A673 (cell line): Measurements from ENCODE around the gene NDST4.

Experiments
- EZH2 ChIP-seq: fragments of 200-600 bp; sonication (generic); IDR thresholded peaks from 2 replicates; pipeline ENCODE4 v1.6.1; 2017; ENCODE audit warnings: borderline replicate concordance, low read depth, mild to moderate bottlenecking, mixed read lengths, antibody characterized with exemption, low read length; ENCODE audit not compliant: poor library complexity, severe bottlenecking
- TF ChIP-seq, protein P1 (sequence below): fragments of 300-800, 200-600 bp; sonication (generic); conservative IDR thresholded peaks from 2 replicates; pipeline ENCODE4 v1.5.1; 2017; ENCODE audit warnings: low read depth, mild to moderate bottlenecking, antibody characterized with exemption, low read length, moderate library complexity, mixed read lengths

DNA sequence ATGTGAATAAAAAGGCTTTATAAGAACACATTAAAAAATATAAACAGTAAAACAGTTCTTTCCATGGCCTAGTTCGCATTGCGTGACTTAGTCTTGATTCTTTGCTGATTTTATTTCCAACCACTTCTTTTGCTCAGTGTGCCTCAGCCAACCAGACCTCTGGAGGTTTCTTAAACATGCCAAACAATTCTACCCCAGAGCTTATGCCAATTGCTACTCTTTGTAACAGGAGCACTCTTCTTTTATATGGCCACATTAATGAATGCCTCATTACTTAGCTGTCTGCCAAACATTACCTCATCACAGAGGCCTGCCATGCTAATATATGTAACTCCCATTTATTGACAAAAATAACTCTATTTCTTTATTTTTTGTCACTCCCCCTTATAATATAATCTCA is 202.3 kb downstream of the NDST4 start:
- TF ChIP-seq, protein P1, sequence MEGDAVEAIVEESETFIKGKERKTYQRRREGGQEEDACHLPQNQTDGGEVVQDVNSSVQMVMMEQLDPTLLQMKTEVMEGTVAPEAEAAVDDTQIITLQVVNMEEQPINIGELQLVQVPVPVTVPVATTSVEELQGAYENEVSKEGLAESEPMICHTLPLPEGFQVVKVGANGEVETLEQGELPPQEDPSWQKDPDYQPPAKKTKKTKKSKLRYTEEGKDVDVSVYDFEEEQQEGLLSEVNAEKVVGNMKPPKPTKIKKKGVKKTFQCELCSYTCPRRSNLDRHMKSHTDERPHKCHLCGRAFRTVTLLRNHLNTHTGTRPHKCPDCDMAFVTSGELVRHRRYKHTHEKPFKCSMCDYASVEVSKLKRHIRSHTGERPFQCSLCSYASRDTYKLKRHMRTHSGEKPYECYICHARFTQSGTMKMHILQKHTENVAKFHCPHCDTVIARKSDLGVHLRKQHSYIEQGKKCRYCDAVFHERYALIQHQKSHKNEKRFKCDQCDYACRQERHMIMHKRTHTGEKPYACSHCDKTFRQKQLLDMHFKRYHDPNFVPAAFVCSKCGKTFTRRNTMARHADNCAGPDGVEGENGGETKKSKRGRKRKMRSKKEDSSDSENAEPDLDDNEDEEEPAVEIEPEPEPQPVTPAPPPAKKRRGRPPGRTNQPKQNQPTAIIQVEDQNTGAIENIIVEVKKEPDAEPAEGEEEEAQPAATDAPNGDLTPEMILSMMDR: no peak
- no peak for TF ChIP-seq EZH2
